Upper lobe of left lung (tissue), 4 donors: ENCODE data around the gene TGDS.

Experiments used
- POLR2A ChIP-seq, 4 donors: fragments of 450-650 bp; IDR thresholded peaks; one replicate each; pipeline ENCODE4 v1.5.1; 2016 to 2017; ENCODE audit warnings: antibody characterized with exemption in 4 of 4, mild to moderate bottlenecking in 2 of 4
- POLR2AphosphoS5 ChIP-seq, 2 donors: sonication (generic); formaldehyde crosslinking; IDR thresholded peaks; one replicate each; pipeline ENCODE4 v1.5.1; 2017; ENCODE audit warnings: antibody characterized with exemption in 2 of 2

DNA sequence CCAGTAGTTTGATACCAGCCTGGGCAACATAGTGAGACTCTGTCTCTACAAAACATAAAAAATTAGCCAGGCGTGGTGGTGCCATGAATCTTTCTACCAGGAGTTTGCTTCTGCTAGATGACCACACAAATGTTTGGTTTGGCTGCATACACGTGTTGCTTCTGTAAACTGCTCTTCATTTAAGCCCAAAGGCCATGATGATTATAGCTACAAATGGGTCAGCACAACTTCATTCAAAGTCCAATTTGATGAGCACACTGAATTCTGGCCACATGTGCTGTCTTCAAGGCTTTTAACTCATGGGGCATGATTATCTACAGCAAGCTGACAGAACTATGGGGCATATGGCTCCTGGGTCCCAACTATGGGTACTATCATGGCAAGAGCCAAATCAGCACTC, 70.2 kb downstream of the TGDS start:
- TF ChIP-seq POLR2A (IDR thresholded peaks at IDR 0.05) (no peak), POLR2AphosphoS5 (IDR thresholded peaks at IDR 0.05) (no peak)
